ENCODE results near the gene TRPM8.
"Not testable (repeated sequence)": the region's sequence is repeated elsewhere in the genome, so short reads cannot be mapped to it uniquely, and the experiment has no call there.

TRPM8 gene

GRCh38 chr2:233938676-233939370 is 21.6 kb downstream of the TRPM8 start:
- no peak for DNase-seq (ENCODE audit: low read depth)

- no peak for DNase-seq (ENCODE audit: low read depth)
These were observed 23.5 kb downstream of the TRPM8 start for GRCh38 chr2:233940376-233941276.

- DNase-seq (ENCODE audit: low read depth), result no peak
These were observed 25.6 kb downstream of the TRPM8 start for GRCh38 chr2:233942731-233943130.

- no peak for DNase-seq (ENCODE audit: low read depth)
These were observed 27.1 kb downstream of the TRPM8 start for GRCh38 chr2:233944269-233944668.

GRCh38 chr2:233944722-233945121 is 27.5 kb downstream of the TRPM8 start:
- DNase-seq (ENCODE audit: low read depth), result no peak

- DNase-seq (ENCODE audit: low read depth), result no peak
These were observed 28.0 kb downstream of the TRPM8 start for GRCh38 chr2:233945146-233945545.

- DNase-seq (ENCODE audit: low read depth), result no peak
These were observed 33.1 kb downstream of the TRPM8 start for GRCh38 chr2:233950078-233950825.

GRCh38 chr2:233952335-233952734 is 35.2 kb downstream of the TRPM8 start:
- DNase-seq (ENCODE audit: low read depth), result no peak

GRCh38 chr2:233953087-233953801 is 36.1 kb downstream of the TRPM8 start:
- DNase-seq (ENCODE audit: low read depth), result no peak

GRCh38 chr2:233960203-233960602 is 43.0 kb downstream of the TRPM8 start:
- no peak for DNase-seq (ENCODE audit: low read depth)

GRCh38 chr2:233961905-233962304 is 44.7 kb downstream of the TRPM8 start:
- no peak for DNase-seq (ENCODE audit: low read depth)

- no peak for DNase-seq (ENCODE audit: low read depth)
These were observed 47.4 kb downstream of the TRPM8 start for GRCh38 chr2:233964581-233964980.

- DNase-seq (ENCODE audit: low read depth), result no peak
These were observed 47.9 kb downstream of the TRPM8 start for GRCh38 chr2:233965032-233965603.

GRCh38 chr2:233965646-233966045 is 48.5 kb downstream of the TRPM8 start:
- not testable (repeated sequence) for DNase-seq (ENCODE audit: low read depth)

- DNase-seq (ENCODE audit: low read depth), result no peak
These were observed 49.2 kb downstream of the TRPM8 start for GRCh38 chr2:233966388-233966787.

- DNase-seq (ENCODE audit: low read depth), result no peak
These were observed 50.0 kb downstream of the TRPM8 start for GRCh38 chr2:233967164-233967563.

GRCh38 chr2:233968556-233968955 is 51.4 kb downstream of the TRPM8 start:
- DNase-seq (ENCODE audit: low read depth), result no peak

- DNase-seq (ENCODE audit: low read depth), result not testable (repeated sequence)
These were observed 55.3 kb downstream of the TRPM8 start for GRCh38 chr2:233972460-233972859.

- DNase-seq (ENCODE audit: low read depth), result no peak
These were observed 55.9 kb downstream of the TRPM8 start for GRCh38 chr2:233972941-233973575.

GRCh38 chr2:233973786-233974185 is 56.6 kb downstream of the TRPM8 start:
- DNase-seq (ENCODE audit: low read depth), result no peak

- no peak for DNase-seq (ENCODE audit: low read depth)
These were observed 57.4 kb downstream of the TRPM8 start for GRCh38 chr2:233974530-233975071.

All from stimulated activated CD8-positive, alpha-beta memory T cell treated with anti-CD3 and anti-CD28 coated beads, Interleukin-15, amount 100 ng/mL, for 24 hours (primary cell).